GM23248 (cell line): Measurements from ENCODE around the gene FANCE. TPM values are rescaled to one million over a fixed set of nuclear protein-coding genes. Genes with fewer than 3 reads are reported as not detected.

ENCODE experiments used
- DNase-seq: peaks from one replicate; pipeline ENCODE4 v3.0.0-alpha.2; 2015
- H2AFZ ChIP-seq: fragments of 200-600 bp; sonication (generic); 2 replicates; pipeline ENCODE4 v1.6.1; 2016; ENCODE audit warnings: antibody characterized with exemption
- H3F3A ChIP-seq: fragments of 200-600 bp; sonication (generic); 2 replicates; pipeline ENCODE4 v1.6.1; 2016; ENCODE audit warnings: mild to moderate bottlenecking, antibody characterized with exemption, mixed run types; ENCODE audit not compliant: insufficient read depth
- H3K27ac ChIP-seq: fragments of 200-600 bp; sonication (generic); 2 replicates; pipeline ENCODE4 v1.5.1; 2016; ENCODE audit warnings: mild to moderate bottlenecking
- H3K27me3 ChIP-seq: fragments of 200-600 bp; sonication (generic); replicated peaks from 2 replicates; pipeline ENCODE4 v1.6.1; 2016; ENCODE audit warnings: mild to moderate bottlenecking; ENCODE audit not compliant: insufficient read depth
- H3K36me3 ChIP-seq: fragments of 200-600 bp; sonication (generic); 2 replicates; pipeline ENCODE4 v1.6.1; 2016; ENCODE audit warnings: low read depth, mild to moderate bottlenecking
- H3K4me1 ChIP-seq: fragments of 200-600 bp; sonication (generic); 2 replicates; pipeline ENCODE4 v1.6.1; 2016; ENCODE audit warnings: mild to moderate bottlenecking; ENCODE audit not compliant: insufficient read depth
- H3K4me2 ChIP-seq: fragments of 200-600 bp; sonication (generic); one replicate; pipeline ENCODE4 v1.6.1; 2016; ENCODE audit warnings: mild to moderate bottlenecking; ENCODE audit not compliant: unreplicated experiment
- H3K4me3 ChIP-seq: fragments of 200-600 bp; sonication (generic); 2 replicates; pipeline ENCODE4 v1.5.1; 2016; ENCODE audit warnings: mild to moderate bottlenecking
- H3K79me2 ChIP-seq: fragments of 200-600 bp; sonication (generic); 2 replicates; pipeline ENCODE4 v1.6.1; 2016; ENCODE audit warnings: mild to moderate bottlenecking; ENCODE audit not compliant: insufficient read depth
- H3K9ac ChIP-seq: fragments of 200-600 bp; sonication (generic); 2 replicates; pipeline ENCODE4 v1.6.1; 2016; ENCODE audit warnings: mild to moderate bottlenecking
- H3K9me2 ChIP-seq: fragments of 200-600 bp; sonication (generic); 2 replicates; pipeline ENCODE4 v1.6.1; 2016; ENCODE audit warnings: mixed run types, mild to moderate bottlenecking, moderate library complexity; ENCODE audit not compliant: insufficient read depth
- H3K9me3 ChIP-seq: fragments of 200-600 bp; sonication (generic); one replicate; pipeline ENCODE4 v1.6.1; 2017; ENCODE audit warnings: low read depth
- H4K20me1 ChIP-seq: fragments of 200-600 bp; sonication (generic); 2 replicates; pipeline ENCODE4 v1.6.0; 2016; ENCODE audit not compliant: insufficient read depth
- EZH2 ChIP-seq: fragments of 200-600 bp; sonication (generic); IDR thresholded peaks from 2 replicates; pipeline ENCODE4 v1.6.1; 2018; ENCODE audit warnings: antibody characterized with exemption, mild to moderate bottlenecking; ENCODE audit not compliant: insufficient read depth, poor library complexity, severe bottlenecking
- EZH2phosphoT487 ChIP-seq: fragments of 200-600 bp; sonication (generic); IDR thresholded peaks from 2 replicates; pipeline ENCODE4 v1.6.1; 2018; ENCODE audit warnings: antibody characterized with exemption, moderate library complexity, mild to moderate bottlenecking, low read depth; ENCODE audit not compliant: insufficient read depth
- WGBS, 2 experiments: methylation state at CpG; one replicate each; pipeline ENCODE4 v1.1.6; 2015 to 2017; ENCODE audit warnings: low lambda C conversion rate in 2 of 2, low coverage in 1 of 2; ENCODE audit errors: missing lambda C conversion rate in 2 of 2; 5-methylcytosine and 5-hydroxymethylcytosine counted together
- in situ Hi-C: fragments of 300-500 bp; cut with MboI; formaldehyde crosslinking; loops from 2 replicates; pipeline ENCODE4 v1.15.0; 2020
- polyA plus RNA-seq: library from polyadenylated mRNA; unstranded; fragments of >200 nt; fragmentation: Nextera tagmentation; extraction: Ambion mirVana; gene quantifications from 2 replicates; pipeline ENCODE4 v1.2.1, GENCODE V29; 2016
- total RNA-seq: library from RNA; depleted of rRNA; stranded (reverse); fragments of >200 nt; shearing (Covaris generic); gene quantifications from 2 replicates; pipeline ENCODE4 v1.2.3, GENCODE V29; 2014

Gene FANCE
- total and polyA plus RNA-seq, 2 experiments from 2014 or later: 4.3 to 9.7 TPM

DNA sequence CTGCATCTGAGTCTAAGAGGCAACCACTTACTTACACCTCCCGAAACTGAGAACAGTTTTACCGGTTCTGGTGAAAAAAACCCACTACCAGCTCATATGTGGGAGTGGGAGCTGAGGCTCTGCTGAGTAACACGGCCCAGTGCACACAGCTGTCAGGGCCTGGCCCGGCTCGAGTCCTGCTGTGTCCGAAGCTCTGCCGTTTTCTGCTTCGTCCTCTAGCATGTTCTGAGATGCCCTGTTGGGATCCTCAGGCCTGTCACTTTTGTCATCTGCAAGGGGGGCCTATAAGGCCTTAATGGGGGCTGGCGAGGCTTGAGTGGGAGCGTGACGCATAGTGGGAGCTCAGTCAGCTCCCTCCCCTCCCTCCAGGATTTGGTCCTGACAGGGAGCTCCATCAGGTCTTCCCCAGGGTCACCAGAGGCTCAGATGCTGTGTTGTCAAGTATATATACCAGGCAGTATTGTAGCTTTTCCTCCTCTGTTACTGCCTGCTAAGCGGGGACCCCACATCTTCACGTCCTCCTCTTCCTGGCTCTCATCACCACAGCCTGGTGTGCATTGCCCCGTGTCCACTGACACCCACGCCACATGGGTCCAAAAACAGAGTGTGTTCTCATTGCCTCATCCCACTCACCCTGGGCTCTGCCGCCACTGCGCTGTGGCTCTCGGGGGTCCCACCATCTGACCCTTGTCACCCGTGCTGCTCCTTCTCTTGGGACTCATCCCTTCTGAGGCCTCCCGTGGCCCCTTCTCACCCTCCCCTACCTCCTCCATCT lies 45.2 kb upstream of the FANCE start:
- Histone ChIP-seq H2AFZ (no peak overlapping the region), H3K79me2 (peaks cover 71% of the 10 kb centered on the region), H3K36me3 (no peaks in the 10 kb centered on the region), H3K4me2 (no peak overlapping the region), H3K9me3 (no peaks in the 10 kb centered on the region), H3K27me3 (no peaks in the 10 kb centered on the region), H3F3A (no peaks in the 10 kb centered on the region), H3K4me1 (no peaks in the 10 kb centered on the region; the same call in 1 of the 2 replicates), H3K27ac (no peak overlapping the region), H4K20me1 (no peaks in the 10 kb centered on the region), H3K9me2 (no peaks in the 10 kb centered on the region), H3K4me3 (no peak overlapping the region), H3K9ac (no peak overlapping the region)
- in situ Hi-C loops: no loop called here
- 87 to 92% methylated on average over 20 of the region's 20 CpGs for WGBS, 2 experiments
- no peak for TF ChIP-seq EZH2phosphoT487
- no peak for TF ChIP-seq EZH2
- no peak for DNase-seq

DNA sequence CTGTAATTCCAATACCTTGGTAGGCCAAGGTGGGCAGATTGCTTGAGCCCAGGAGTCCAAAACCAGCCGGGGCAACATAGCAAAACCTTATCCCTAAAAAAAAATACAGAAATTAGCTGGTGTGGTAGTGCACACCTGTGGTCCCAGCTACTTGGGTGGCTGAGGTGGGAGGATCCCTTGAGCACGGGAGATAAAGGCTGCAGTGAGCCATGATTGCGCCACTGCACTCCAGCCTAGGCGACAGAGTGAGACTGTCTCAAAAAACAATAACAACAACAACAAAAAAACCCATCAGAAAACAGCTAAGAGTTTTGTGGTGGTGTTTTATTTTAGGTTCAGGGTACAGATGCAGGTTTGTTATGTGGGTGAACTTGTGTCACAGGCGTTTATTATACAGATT lies 42.9 kb upstream of the FANCE start:
- Histone ChIP-seq H3K4me3 (no peak overlapping the region), H3K4me2 (no peak overlapping the region), H3K9me3 (no peaks in the 10 kb centered on the region), H3K9me2 (no peaks in the 10 kb centered on the region), H3K79me2 (peaks cover 60% of the 10 kb centered on the region), H3K4me1 (no peaks in the 10 kb centered on the region; the same call in 1 of the 2 replicates), H3K27me3 (no peaks in the 10 kb centered on the region), H3K36me3 (no peaks in the 10 kb centered on the region), H2AFZ (no peak overlapping the region), H3K9ac (no peak overlapping the region), H3F3A (no peaks in the 10 kb centered on the region), H3K27ac (no peak overlapping the region), H4K20me1 (no peaks in the 10 kb centered on the region)
- TF ChIP-seq EZH2phosphoT487 (no peak), EZH2 (no peak)
- no peak for DNase-seq
- WGBS, 2 experiments: 81 to 88% methylated on average over 5 of the region's 5 CpGs
- in situ Hi-C loops: no loop called here

DNA sequence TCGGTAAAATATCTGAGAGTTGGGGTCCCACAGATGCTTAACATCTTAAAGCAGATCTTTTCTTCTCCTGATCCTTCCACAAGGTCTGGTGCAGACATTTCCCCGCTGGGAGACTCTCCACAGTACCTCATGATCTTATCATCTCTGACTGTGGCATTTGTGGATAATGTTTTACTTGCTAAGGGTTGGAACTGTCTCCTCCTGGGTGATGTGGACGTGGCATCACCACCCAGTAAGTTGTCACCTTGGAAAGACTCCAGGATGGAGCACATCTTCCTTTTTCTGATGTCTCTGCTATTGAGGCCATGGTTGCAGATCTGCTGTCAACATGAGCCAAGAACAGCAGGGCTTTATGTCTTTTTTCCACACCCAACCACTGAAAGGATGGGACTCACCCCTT lies 42.0 kb upstream of the FANCE start:
- TF ChIP-seq EZH2phosphoT487 (no peak), EZH2 (no peak)
- in situ Hi-C loops: no loop called here
- Histone ChIP-seq H3K9ac (no peak overlapping the region), H3K4me1 (peaks cover 4% of the 10 kb centered on the region), H3K4me2 (no peak overlapping the region), H2AFZ (no peak overlapping the region), H3K79me2 (peaks cover 52% of the 10 kb centered on the region), H3K36me3 (no peaks in the 10 kb centered on the region), H3F3A (no peaks in the 10 kb centered on the region), H3K4me3 (no peak overlapping the region), H3K9me2 (no peaks in the 10 kb centered on the region), H4K20me1 (no peaks in the 10 kb centered on the region), H3K9me3 (no peaks in the 10 kb centered on the region), H3K27me3 (no peaks in the 10 kb centered on the region), H3K27ac (no peak overlapping the region)
- WGBS, 2 experiments: 70% methylated on average over 3 of the region's 3 CpGs
- peak; percentile 18 for DNase-seq

DNA sequence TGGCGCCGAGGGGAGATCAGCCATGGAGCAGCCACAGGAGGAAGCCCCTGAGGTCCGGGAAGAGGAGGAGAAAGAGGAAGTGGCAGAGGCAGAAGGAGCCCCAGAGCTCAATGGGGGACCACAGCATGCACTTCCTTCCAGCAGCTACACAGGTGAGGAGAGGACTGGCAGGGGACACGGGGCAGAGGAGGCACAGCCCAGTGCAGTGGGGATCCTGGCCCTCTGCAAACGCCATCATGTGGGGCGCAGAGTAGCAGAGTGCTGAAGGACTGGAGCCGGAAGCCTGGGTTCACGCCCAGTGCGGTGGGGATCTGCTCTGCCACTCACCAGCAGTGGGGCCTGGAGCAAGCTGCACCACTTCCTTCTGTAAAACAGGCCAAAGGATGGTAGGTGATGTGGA lies 41.1 kb upstream of the FANCE start:
- in situ Hi-C loops: no loop called here
- Histone ChIP-seq H3K27me3 (no peaks in the 10 kb centered on the region), H3F3A (0 out of 2 replicates have a peak, but pooled peaks cover 5% of the 10 kb centered on the region), H3K4me3 (no peak overlapping the region), H3K36me3 (no peaks in the 10 kb centered on the region), H3K79me2 (peaks cover 42% of the 10 kb centered on the region), H4K20me1 (no peaks in the 10 kb centered on the region), H3K9me2 (no peaks in the 10 kb centered on the region), H3K9ac (no peak overlapping the region), H3K4me2 (no peak overlapping the region), H3K27ac (no peak overlapping the region), H3K4me1 (peaks cover 4% of the 10 kb centered on the region), H2AFZ (no peak overlapping the region), H3K9me3 (no peaks in the 10 kb centered on the region)
- WGBS, 2 experiments: 76 to 84% methylated on average over 8 to 9 of the region's 9 CpGs
- TF ChIP-seq EZH2 (no peak), EZH2phosphoT487 (no peak)
- no peak for DNase-seq
